ENCODE data around the gene UBR3. TPM values are rescaled to one million over a fixed set of nuclear protein-coding genes. Genes with fewer than 3 reads are reported as not detected.

Gene UBR3
- total RNA-seq, 1 experiment from 2014 or later, result 21.9 TPM

GRCh38 chr2:170034596-170034995 is 207.3 kb downstream of the UBR3 start:
- no peak overlapping the region for H2BK5ac ChIP-seq (ENCODE audit: insufficient read length, low read length)
- H2AK5ac ChIP-seq (ENCODE audit: insufficient read length, low read length), result no peak overlapping the region
- H3K4me1 ChIP-seq (ENCODE audit: insufficient read depth, low read length), result no peaks in the 10 kb centered on the region
- no peaks in the 10 kb centered on the region for H4K20me1 ChIP-seq (ENCODE audit: control insufficient read depth, insufficient read depth, insufficient read length)
- no peak overlapping the region for H3K27ac Mint-ChIP-seq
- no peak overlapping the region for H3K56ac ChIP-seq (ENCODE audit: insufficient read length, low read depth, low read length)
- no CpG with 5 or more reads among the region's 4 CpGs for WGBS (ENCODE audit: extremely low coverage, insufficient read length, low lambda C conversion rate)
- no peak overlapping the region for H3K18ac ChIP-seq (ENCODE audit: insufficient read length, low read depth, low read length)
- H3K36me3 Mint-ChIP-seq (ENCODE audit: insufficient read depth in 1 of 3, low read depth in 3 of 3), result peaks cover 17 to 23% (median 20%) of the 10 kb centered on the region in 3 experiments
- H2BK12ac ChIP-seq (ENCODE audit: insufficient read length, low read depth, low read length), result no peak overlapping the region
- no peak for DNase-seq
- no peaks in the 10 kb centered on the region for H3K23me2 ChIP-seq (ENCODE audit: insufficient read length, low read depth, low read length, poor library complexity, severe bottlenecking)
- no peak overlapping the region for H3K4me2 ChIP-seq (ENCODE audit: insufficient read depth, insufficient read length, low read length)
- H3K4ac ChIP-seq (ENCODE audit: low read depth, low read length), result no peak overlapping the region
- no peak overlapping the region for H2AFZ ChIP-seq (ENCODE audit: low read length)
- H3K9me3 Mint-ChIP-seq, result peaks cover 16 to 18% of the 10 kb centered on the region in 2 experiments
- H3K4me3 Mint-ChIP-seq, result no peak overlapping the region
- H3K9ac ChIP-seq (ENCODE audit: extremely low read depth, insufficient read length, low read length), result no peak overlapping the region
- no peak for TF ChIP-seq CTCF (conservative IDR thresholded peaks at IDR 0.05)
- no peak overlapping the region for H2BK15ac ChIP-seq (ENCODE audit: low read depth, low read length)
- H3K27me3 Mint-ChIP-seq (ENCODE audit: low read depth), result no peaks in the 10 kb centered on the region
- H2BK20ac ChIP-seq (ENCODE audit: low read depth, low read length, poor library complexity, severe bottlenecking), result no peak overlapping the region
- H3T11ph ChIP-seq (ENCODE audit: low read length), result no peak overlapping the region
- no peaks in the 10 kb centered on the region for H3K9me3 ChIP-seq (ENCODE audit: control insufficient read depth, low read depth, low read length)
- H2BK120ac ChIP-seq (ENCODE audit: low read depth, low read length, poor library complexity, severe bottlenecking), result no peak overlapping the region
- H3K4me1 Mint-ChIP-seq, result peaks cover 9 to 12% of the 10 kb centered on the region in 2 experiments
- H3K79me1 ChIP-seq (ENCODE audit: insufficient read depth, low read depth, low read length, poor library complexity, severe bottlenecking), result no peaks in the 10 kb centered on the region
- no peaks in the 10 kb centered on the region for H3K27me3 ChIP-seq (ENCODE audit: insufficient read depth, low read length)
- H3K23ac ChIP-seq (ENCODE audit: insufficient read length, low read depth, low read length), result no peak overlapping the region
- no peak overlapping the region for H4K91ac ChIP-seq (ENCODE audit: insufficient read length, low read depth, low read length)
- H4K8ac ChIP-seq (replicated peaks; ENCODE audit: insufficient read length, low read depth, low read length), result no peak overlapping the region
- H3K27ac ChIP-seq (ENCODE audit: insufficient read length, low read depth, low read length), result no peak overlapping the region
- H4K5ac ChIP-seq (ENCODE audit: insufficient read length, low read depth, low read length), result no peak overlapping the region
- no peak overlapping the region for H3K14ac ChIP-seq (ENCODE audit: insufficient read depth, low read length)
- H3K79me2 ChIP-seq (ENCODE audit: insufficient read depth, low read length), result no peaks in the 10 kb centered on the region

Measured in H9 (cell line).